SU-DHL-6 (cell line): ENCODE measurements around the gene DIS3L2.

Experiments
- CTCF ChIP-seq: fragments of 200-600 bp; sonication (generic); IDR thresholded peaks from one replicate; pipeline ENCODE4 v1.5.1; 2017; ENCODE audit warnings: antibody characterized with exemption, mild to moderate bottlenecking, low read length, moderate library complexity; ENCODE audit not compliant: insufficient read depth, poor library complexity, severe bottlenecking
- EZH2phosphoT487 ChIP-seq: fragments of 200-600 bp; sonication (generic), shearing (Covaris generic); conservative IDR thresholded peaks from 2 replicates; pipeline ENCODE4 v1.6.1; 2018; ENCODE audit warnings: mild to moderate bottlenecking, antibody characterized with exemption, low read length, moderate library complexity, mixed read lengths

- TF ChIP-seq CTCF (no peak), EZH2phosphoT487 (no peak)
Observed at GRCh38 chr2:232316461-232317330, 355.2 kb downstream of the DIS3L2 start.
